GM23248 (cell line): ENCODE measurements around the gene PEX11B. TPM values are rescaled to one million over a fixed set of nuclear protein-coding genes. Genes with fewer than 3 reads are reported as not detected.
"Not testable (repeated sequence)": the region's sequence is repeated elsewhere in the genome, so short reads cannot be mapped to it uniquely, and the experiment has no call there.

Source experiments
- DNase-seq: peaks from one replicate; pipeline ENCODE4 v3.0.0-alpha.2; 2015
- H2AFZ ChIP-seq: fragments of 200-600 bp; sonication (generic); 2 replicates; pipeline ENCODE4 v1.6.1; 2016; ENCODE audit warnings: antibody characterized with exemption
- H3F3A ChIP-seq: fragments of 200-600 bp; sonication (generic); 2 replicates; pipeline ENCODE4 v1.6.1; 2016; ENCODE audit warnings: mild to moderate bottlenecking, antibody characterized with exemption, mixed run types; ENCODE audit not compliant: insufficient read depth
- H3K27ac ChIP-seq: fragments of 200-600 bp; sonication (generic); 2 replicates; pipeline ENCODE4 v1.5.1; 2016; ENCODE audit warnings: mild to moderate bottlenecking
- H3K27me3 ChIP-seq: fragments of 200-600 bp; sonication (generic); replicated peaks from 2 replicates; pipeline ENCODE4 v1.6.1; 2016; ENCODE audit warnings: mild to moderate bottlenecking; ENCODE audit not compliant: insufficient read depth
- H3K36me3 ChIP-seq: fragments of 200-600 bp; sonication (generic); 2 replicates; pipeline ENCODE4 v1.6.1; 2016; ENCODE audit warnings: low read depth, mild to moderate bottlenecking
- H3K4me1 ChIP-seq: fragments of 200-600 bp; sonication (generic); 2 replicates; pipeline ENCODE4 v1.6.1; 2016; ENCODE audit warnings: mild to moderate bottlenecking; ENCODE audit not compliant: insufficient read depth
- H3K4me2 ChIP-seq: fragments of 200-600 bp; sonication (generic); one replicate; pipeline ENCODE4 v1.6.1; 2016; ENCODE audit warnings: mild to moderate bottlenecking; ENCODE audit not compliant: unreplicated experiment
- H3K4me3 ChIP-seq: fragments of 200-600 bp; sonication (generic); 2 replicates; pipeline ENCODE4 v1.5.1; 2016; ENCODE audit warnings: mild to moderate bottlenecking
- H3K79me2 ChIP-seq: fragments of 200-600 bp; sonication (generic); 2 replicates; pipeline ENCODE4 v1.6.1; 2016; ENCODE audit warnings: mild to moderate bottlenecking; ENCODE audit not compliant: insufficient read depth
- H3K9ac ChIP-seq: fragments of 200-600 bp; sonication (generic); 2 replicates; pipeline ENCODE4 v1.6.1; 2016; ENCODE audit warnings: mild to moderate bottlenecking
- H3K9me2 ChIP-seq: fragments of 200-600 bp; sonication (generic); 2 replicates; pipeline ENCODE4 v1.6.1; 2016; ENCODE audit warnings: mixed run types, mild to moderate bottlenecking, moderate library complexity; ENCODE audit not compliant: insufficient read depth
- H3K9me3 ChIP-seq: fragments of 200-600 bp; sonication (generic); one replicate; pipeline ENCODE4 v1.6.1; 2017; ENCODE audit warnings: low read depth
- H4K20me1 ChIP-seq: fragments of 200-600 bp; sonication (generic); 2 replicates; pipeline ENCODE4 v1.6.0; 2016; ENCODE audit not compliant: insufficient read depth
- EZH2 ChIP-seq: fragments of 200-600 bp; sonication (generic); IDR thresholded peaks from 2 replicates; pipeline ENCODE4 v1.6.1; 2018; ENCODE audit warnings: antibody characterized with exemption, mild to moderate bottlenecking; ENCODE audit not compliant: insufficient read depth, poor library complexity, severe bottlenecking
- EZH2phosphoT487 ChIP-seq: fragments of 200-600 bp; sonication (generic); IDR thresholded peaks from 2 replicates; pipeline ENCODE4 v1.6.1; 2018; ENCODE audit warnings: antibody characterized with exemption, moderate library complexity, mild to moderate bottlenecking, low read depth; ENCODE audit not compliant: insufficient read depth
- WGBS, 2 experiments: methylation state at CpG; one replicate each; pipeline ENCODE4 v1.1.6; 2015 to 2017; ENCODE audit warnings: low lambda C conversion rate in 2 of 2, low coverage in 1 of 2; ENCODE audit errors: missing lambda C conversion rate in 2 of 2; 5-methylcytosine and 5-hydroxymethylcytosine counted together
- in situ Hi-C: fragments of 300-500 bp; cut with MboI; formaldehyde crosslinking; loops from 2 replicates; pipeline ENCODE4 v1.15.0; 2020
- polyA plus RNA-seq: library from polyadenylated mRNA; unstranded; fragments of >200 nt; fragmentation: Nextera tagmentation; extraction: Ambion mirVana; gene quantifications from 2 replicates; pipeline ENCODE4 v1.2.1, GENCODE V29; 2016
- total RNA-seq: library from RNA; depleted of rRNA; stranded (reverse); fragments of >200 nt; shearing (Covaris generic); gene quantifications from 2 replicates; pipeline ENCODE4 v1.2.3, GENCODE V29; 2014

PEX11B gene
- total and polyA plus RNA-seq, 2 experiments from 2014 or later, result 32.2 to 37.1 TPM

DNA sequence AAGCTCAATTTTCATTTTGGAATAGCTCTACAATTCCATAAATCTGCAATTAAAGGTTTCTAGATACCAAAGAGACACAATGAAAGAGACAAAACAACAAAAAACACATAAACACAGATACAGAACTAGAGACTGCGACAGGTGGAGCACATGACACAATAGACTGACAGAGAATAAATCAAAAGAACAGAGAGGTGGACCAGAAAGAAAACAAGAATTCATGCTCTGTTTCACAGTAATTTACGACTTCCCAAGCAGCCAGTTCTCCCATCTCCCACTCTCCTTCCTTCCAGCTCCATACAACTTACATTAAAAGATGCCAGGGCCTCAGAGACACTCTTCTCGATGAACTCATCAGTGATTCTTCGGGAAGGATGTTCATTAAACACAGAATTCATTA, 23.9 kb upstream of the PEX11B start:
- H3K36me3 ChIP-seq, result peaks cover 18% of the 10 kb centered on the region; the same call in 1 of the 2 replicates
- peak; percentile 20 for DNase-seq
- no peaks in the 10 kb centered on the region for H3K9me2 ChIP-seq
- TF ChIP-seq EZH2phosphoT487 (no peak), EZH2 (no peak)
- H3K27me3 ChIP-seq, result no peaks in the 10 kb centered on the region
- peak overlapping the region; percentile 49; the same call in 1 of the 2 replicates for H3K9ac ChIP-seq
- H3K4me2 ChIP-seq, result peak overlapping the region; percentile 43
- whole genome bisulfite sequencing, 2 experiments, result 27 to 29% methylated on average over 4 of the region's 4 CpGs
- H3K79me2 ChIP-seq, result peaks cover 58% of the 10 kb centered on the region
- peak overlapping the region; percentile 68 for H2AFZ ChIP-seq
- H3F3A ChIP-seq, result peaks cover 4% of the 10 kb centered on the region; the same call in 1 of the 2 replicates
- no peaks in the 10 kb centered on the region for H3K9me3 ChIP-seq
- H3K4me3 ChIP-seq, result no peak overlapping the region
- no peaks in the 10 kb centered on the region for H4K20me1 ChIP-seq
- peaks cover 4% of the 10 kb centered on the region; the same call in 1 of the 2 replicates for H3K4me1 ChIP-seq
- H3K27ac ChIP-seq, result peak overlapping the region; percentile 31
- in situ Hi-C loops, result no loop called here

DNA sequence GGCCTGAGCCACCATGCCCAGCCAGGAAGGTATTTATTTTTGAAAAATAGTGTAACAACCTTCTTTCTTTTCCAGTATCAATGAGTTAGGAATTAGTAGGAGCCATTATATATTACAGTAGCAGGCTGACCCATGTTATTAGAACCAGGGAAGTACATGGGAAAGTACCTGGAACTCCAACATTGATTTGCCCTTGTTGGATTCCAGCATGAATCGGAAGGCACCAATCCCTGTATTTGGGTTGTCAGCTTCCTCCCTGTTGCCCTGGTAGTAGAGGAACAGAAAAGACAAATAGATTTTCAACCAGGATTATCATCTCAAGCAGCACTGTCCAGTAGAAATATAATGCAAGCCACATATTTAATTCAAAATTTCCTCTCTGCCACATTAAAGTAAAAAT, 18.9 kb upstream of the PEX11B start:
- Histone ChIP-seq H3K9me3 (no peaks in the 10 kb centered on the region), H3K4me3 (no peak overlapping the region), H3F3A (peaks cover 6% of the 10 kb centered on the region), H4K20me1 (no peaks in the 10 kb centered on the region), H3K9me2 (no peaks in the 10 kb centered on the region), H3K4me2 (no peak overlapping the region), H3K27ac (no peak overlapping the region), H2AFZ (no peak overlapping the region), H3K27me3 (no peaks in the 10 kb centered on the region), H3K79me2 (peaks cover 20% of the 10 kb centered on the region), H3K4me1 (0 out of 2 replicates have a peak, but pooled peaks cover 8% of the 10 kb centered on the region), H3K9ac (no peak overlapping the region), H3K36me3 (peaks cover 36% of the 10 kb centered on the region)
- DNase-seq, result no peak
- TF ChIP-seq EZH2phosphoT487, result no peak
- TF ChIP-seq EZH2, result no peak
- 93 to 94% methylated on average over 1 of the region's 1 CpG for WGBS, 2 experiments
- in situ Hi-C loops, result no loop called here

DNA sequence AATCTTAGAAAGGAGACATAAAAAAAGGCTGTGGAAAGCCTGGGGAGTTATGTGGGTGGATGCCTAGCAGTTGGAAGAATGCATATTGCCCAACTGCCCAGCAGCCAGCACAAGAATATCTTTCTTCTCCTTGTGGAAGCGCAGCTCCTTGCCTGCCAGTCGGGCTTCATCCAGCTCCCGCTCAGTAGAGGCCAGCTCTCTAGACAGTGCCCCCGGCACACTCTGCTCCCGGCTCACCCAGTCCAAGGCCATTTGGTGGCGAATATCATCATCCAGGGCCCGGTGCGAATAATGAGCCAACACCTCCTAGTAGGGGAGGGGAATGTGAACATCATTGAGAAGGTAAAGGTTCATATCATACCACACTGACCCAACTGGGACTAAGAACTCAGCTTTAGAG, 17.7 kb upstream of the PEX11B start:
- 97 to 100% methylated on average over 8 of the region's 8 CpGs for WGBS, 2 experiments
- H3K9me2 ChIP-seq, result no peaks in the 10 kb centered on the region
- no peak overlapping the region for H2AFZ ChIP-seq
- H3K79me2 ChIP-seq, result peaks cover 12% of the 10 kb centered on the region
- H3K4me2 ChIP-seq, result no peak overlapping the region
- H3K4me1 ChIP-seq, result 0 out of 2 replicates have a peak, but pooled peaks cover 8% of the 10 kb centered on the region
- H3K9me3 ChIP-seq, result no peaks in the 10 kb centered on the region
- peaks cover 26% of the 10 kb centered on the region; the same call in 1 of the 2 replicates for H3K36me3 ChIP-seq
- in situ Hi-C loops, result no loop called here
- H3K27ac ChIP-seq, result no peak overlapping the region
- no peak for TF ChIP-seq EZH2phosphoT487
- TF ChIP-seq EZH2, result no peak
- no peaks in the 10 kb centered on the region for H3K27me3 ChIP-seq
- no peaks in the 10 kb centered on the region for H4K20me1 ChIP-seq
- no peak overlapping the region for H3K9ac ChIP-seq
- no peak overlapping the region for H3K4me3 ChIP-seq
- peaks cover 6% of the 10 kb centered on the region for H3F3A ChIP-seq
- DNase-seq, result peak; percentile 62

DNA sequence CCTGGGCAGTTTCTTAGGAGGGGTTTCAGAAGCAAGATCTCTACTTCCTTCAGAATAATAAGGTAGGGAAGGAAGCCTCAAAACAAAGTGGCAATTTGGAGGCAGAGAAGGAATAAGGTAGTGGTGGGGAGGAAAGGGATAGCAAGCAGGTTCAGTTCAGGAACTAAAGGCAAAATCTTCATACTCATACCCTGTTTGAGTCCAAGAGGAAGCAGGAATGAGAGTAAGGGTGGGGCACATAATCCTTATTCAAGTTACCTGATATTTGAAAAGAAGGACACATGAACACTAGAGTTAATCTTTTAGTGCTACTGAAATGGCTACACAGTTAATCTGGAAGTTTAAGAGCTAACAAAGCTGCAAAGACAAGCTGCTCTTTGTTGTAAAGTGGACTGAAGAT, 17.2 kb upstream of the PEX11B start:
- Histone ChIP-seq H4K20me1 (no peaks in the 10 kb centered on the region), H3K9me3 (no peaks in the 10 kb centered on the region), H3K4me1 (0 out of 2 replicates have a peak, but pooled peaks cover 8% of the 10 kb centered on the region), H3K4me3 (no peak overlapping the region), H3K27ac (no peak overlapping the region), H3K79me2 (peaks cover 7% of the 10 kb centered on the region), H3K36me3 (peaks cover 26% of the 10 kb centered on the region; the same call in 1 of the 2 replicates), H3K9ac (no peak overlapping the region), H3K27me3 (no peaks in the 10 kb centered on the region), H3K9me2 (no peaks in the 10 kb centered on the region), H2AFZ (no peak overlapping the region), H3K4me2 (no peak overlapping the region), H3F3A (peaks cover 9% of the 10 kb centered on the region)
- TF ChIP-seq EZH2phosphoT487, result no peak
- TF ChIP-seq EZH2, result no peak
- DNase-seq, result no peak
- in situ Hi-C loops, result no loop called here

DNA sequence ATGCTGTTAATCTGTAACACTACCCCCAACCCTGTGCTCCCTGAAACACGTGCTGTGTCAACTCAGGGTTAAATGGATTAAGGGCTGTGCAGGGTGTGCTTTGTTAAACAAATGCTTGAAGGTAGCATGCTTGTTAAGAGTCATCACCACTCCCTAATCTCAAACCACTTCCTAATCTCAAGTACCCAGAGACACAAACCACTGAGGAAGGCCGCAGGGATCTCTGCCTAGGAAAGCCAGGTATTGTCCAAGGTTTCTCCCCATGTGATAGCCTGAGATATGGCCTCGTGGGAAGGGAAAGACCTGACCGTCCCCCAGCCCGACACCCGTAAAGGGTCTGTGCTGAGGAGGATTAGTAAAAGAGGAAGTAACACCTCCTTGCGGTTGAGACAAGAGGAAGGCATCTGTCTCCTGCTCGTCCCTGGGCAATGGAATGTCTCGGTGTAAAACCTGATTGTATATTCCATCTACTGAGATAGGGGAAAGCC, 14.0 kb upstream of the PEX11B start:
- H3K9me3 ChIP-seq, H2AFZ ChIP-seq, H3K27ac ChIP-seq, in situ Hi-C loops, H3K9me2 ChIP-seq, H3K4me1 ChIP-seq, DNase-seq, H3K4me2 ChIP-seq, H3K27me3 ChIP-seq, H4K20me1 ChIP-seq, H3K9ac ChIP-seq, H3K4me3 ChIP-seq: not testable (repeated sequence)
- peaks cover 25% of the 10 kb centered on the region; the same call in 1 of the 2 replicates for H3K36me3 ChIP-seq
- H3K79me2 ChIP-seq, result peaks cover 13% of the 10 kb centered on the region; the same call in 1 of the 2 replicates
- peaks cover 21% of the 10 kb centered on the region for H3F3A ChIP-seq
- 71 to 72% methylated on average over 9 of the region's 9 CpGs for WGBS, 2 experiments
